SKM-1 treated with dmso at 0.1 percent for 144 hours (cell line): ENCODE data around the gene DST.

Source experiments
- DNase-seq: peaks from one replicate; lab custom pipeline; 2025; ENCODE audit not compliant: unreplicated experiment; lab: John Stamatoyannopoulos, UW

Gene DST

DNA sequence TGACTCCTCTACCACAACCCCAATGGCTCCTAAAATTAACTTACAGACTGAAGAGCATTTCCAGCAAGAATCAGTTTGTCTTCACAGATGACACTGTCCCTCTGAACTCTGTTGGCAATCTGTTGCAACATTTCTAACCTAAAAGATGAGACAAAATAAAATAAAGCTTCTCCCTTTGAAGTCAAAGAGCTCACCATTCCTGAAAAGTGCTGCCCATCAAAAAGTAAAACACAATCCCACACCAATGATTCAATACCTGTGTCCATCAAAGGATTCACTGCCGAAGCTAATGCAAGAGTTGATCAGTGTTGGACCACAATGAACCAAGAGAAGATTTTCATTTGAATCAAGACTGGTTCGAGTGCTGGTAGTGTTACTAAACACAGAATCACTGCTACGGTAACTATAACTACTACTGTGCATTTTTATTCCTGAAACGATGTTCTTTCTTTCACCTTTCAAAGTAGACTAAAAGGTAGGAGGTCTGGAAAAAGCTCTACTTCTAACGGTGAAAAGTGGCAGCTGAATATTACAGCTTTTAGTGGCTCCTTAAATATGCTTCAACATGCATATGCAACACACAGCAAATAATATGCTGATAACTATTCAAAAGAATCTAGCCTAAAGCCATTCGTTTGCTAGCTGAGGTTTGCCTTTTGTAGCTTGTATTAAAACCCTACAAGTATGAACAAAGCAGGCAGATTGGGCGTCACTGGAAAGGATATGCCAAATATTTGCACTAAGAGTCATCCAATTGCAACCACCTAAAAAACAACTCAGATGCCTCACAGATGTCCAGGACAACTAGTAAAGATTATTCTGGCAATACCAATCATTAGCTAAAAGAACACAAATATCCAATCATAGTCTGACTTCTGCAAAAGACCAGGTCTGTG is at the start of gene DST:
TSS of gene DST (minus strand) at position 524 of the 896 bp plus-strand sequence.
- DNase-seq = no peak

DNA sequence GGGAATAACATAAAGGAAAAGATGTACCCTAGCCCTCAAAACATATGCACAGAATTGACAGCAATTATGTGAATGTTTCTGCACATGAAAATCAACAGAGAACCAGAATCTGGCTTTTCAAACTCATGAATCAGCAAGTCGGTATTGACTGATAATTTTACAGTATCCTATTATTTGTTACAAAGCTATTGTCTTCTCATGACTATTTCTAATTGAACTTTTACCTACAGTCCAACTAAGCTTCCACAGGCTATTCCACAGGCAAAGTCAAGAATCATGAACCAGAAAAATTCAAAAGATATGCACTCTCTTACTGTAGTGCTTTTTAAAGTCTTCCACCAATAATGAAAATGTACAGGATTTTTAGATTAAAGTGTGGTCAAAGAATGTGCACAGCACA is 49.1 kb upstream of the DST start:
- no peak for DNase-seq

DNA sequence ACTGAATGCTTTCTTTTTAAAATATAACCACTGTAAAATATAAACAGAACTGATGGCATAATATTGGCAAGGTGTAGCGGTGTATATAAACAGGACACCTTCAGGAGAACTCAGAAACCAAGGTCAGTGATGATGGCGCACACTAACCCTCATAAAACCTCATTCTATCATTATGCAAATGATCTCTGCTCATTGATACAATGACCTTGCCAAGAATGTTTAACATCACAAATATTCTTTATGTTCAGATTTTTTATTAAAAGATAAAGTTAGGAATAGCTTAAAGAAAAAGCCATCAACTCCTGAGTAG is 48.6 kb upstream of the DST start:
- DNase-seq = no peak

DNA sequence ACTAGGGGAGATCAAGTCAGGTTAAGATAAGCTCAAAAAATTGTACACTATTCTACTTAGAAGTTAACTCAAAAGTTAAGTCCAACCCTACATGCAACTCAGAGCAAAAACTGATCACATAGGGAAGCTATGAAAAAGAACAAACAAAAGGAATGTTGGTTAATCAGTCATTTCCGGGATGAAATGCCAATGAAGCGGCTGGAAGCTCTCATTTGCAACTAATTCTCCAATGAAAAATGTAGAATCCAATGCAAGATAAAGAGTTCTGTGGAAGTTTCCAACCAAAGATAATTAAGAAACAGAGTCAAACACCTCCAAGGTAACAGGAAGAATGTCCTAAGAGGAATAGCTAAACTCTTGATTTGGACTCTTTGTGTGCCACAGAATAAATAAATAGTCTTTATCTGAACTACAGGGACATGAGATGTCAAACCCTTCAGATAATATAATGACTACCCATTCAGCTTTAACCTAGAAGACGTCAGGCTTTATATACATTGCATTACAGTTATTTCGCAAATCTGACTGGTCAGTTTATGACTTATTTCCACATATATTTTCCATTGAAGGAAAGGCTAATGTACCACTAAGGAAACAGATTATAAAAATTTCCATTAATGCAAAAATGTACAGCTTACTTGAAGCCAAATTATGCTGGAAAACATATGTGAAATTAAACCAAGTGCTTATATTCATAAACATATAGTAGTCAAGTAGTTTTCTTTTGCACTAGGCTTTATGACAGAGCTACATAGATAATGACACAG is 48.0 kb upstream of the DST start:
- no peak for DNase-seq

DNA sequence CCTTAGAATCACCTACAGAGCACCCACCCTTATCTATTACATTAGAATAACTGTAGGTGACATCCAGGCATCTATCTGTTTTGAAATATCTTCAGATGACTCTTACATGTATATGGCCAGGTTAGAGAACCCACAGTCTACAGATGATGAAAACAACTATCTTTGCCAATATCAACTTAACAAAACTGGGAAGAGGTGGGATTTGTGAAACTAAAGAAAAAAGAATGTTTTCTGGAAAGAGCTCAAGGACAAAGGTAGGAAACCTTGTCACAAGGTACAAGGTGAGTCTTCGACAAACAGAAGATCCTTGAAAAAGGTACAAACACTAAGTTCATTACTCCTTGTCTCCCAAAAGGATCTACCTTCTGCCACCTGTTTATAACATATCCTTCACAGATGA is 47.0 kb upstream of the DST start:
- DNase-seq = no peak

DNA sequence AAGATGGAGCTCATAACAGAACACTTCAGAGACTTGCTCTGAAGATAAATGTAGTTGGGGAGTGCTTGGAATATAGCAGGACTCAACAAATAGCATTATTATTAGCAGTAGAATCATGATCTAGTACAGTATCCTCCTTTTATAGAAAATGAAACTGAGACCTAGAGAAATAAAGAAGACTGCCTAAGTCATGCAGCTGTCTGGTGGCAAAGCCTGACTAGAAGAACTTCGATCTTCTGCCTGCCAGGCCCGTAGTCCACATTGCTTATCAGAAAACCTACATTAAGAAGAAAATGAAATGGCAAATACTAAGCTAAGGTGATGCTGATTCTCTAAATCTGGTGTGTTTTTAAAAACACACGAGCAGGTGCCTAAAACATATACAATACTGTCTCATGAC is 46.4 kb upstream of the DST start:
- DNase-seq = no peak

DNA sequence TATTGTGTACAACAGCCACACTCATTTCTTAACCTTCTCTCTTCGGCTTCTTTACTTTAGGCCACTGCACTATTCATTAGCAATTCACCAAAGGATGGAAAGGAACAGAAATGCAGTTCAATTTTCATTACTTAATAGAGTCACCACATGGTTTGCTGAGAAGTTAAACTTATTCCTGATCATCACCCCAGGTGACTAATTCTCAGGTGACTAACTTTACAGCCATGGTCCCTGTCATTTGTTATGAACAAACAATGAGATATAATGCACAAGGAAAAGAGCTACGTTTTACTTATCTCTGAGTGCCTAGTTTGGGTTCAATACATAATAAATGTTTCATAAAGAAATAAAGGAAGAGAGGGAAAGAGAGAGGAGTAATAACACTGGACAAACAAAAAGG is 45.8 kb upstream of the DST start:
- DNase-seq = no peak

DNA sequence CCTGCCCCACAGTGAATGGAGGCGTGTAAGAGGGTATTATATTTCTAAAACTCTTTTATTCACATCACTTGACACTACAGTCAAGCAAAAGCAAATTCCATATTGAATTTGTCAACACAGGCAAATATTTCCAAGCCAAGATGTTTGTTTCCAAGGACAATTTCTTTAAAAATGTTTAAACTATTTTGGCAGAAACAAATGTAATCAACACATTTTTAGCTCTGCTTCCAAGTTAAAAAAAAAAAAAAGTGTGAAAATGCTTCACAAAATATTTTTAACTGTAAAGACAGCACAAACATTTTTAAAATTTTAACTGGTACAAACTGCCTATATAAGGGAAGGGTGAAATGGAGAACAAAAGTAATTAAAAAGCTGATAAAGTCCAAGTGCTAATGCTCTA is 44.9 kb upstream of the DST start:
- DNase-seq = no peak

DNA sequence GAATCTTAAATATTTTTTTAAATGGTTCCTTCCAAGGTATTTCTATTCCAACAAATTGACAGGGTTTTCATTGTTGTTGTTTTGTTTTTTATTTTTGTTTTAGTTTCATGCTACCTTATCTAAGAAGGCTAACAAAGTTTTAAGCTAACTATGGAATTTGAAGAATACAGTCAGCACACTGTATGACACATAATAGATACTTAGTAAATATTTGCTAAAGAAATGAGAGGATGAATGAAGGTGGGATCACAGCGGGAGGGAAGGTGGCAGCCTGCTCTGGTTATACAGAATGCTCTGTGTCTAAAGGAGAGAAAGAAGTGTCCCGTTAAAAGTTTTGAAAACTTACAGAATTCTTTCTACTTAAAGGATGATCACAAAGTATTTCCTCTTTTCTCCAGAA is 43.7 kb upstream of the DST start:
- DNase-seq = no peak

DNA sequence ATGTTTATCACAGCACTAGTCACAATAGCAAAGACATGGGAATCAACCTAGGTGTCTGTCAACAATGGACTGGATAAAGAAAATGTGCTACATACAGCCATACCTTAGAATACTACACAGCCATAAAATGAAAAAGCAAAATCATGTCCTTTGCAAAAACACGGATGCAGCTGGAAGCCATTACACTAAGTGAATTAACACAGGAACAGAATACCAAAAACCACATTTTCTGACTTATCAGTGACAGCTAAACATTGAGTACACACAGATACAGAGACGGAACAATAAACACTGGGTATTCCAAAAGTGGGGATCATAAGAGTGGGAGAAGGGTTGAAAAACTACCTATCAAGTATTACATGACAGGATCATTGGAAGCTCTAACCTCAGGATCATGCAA is 43.3 kb upstream of the DST start:
- no peak for DNase-seq

DNA sequence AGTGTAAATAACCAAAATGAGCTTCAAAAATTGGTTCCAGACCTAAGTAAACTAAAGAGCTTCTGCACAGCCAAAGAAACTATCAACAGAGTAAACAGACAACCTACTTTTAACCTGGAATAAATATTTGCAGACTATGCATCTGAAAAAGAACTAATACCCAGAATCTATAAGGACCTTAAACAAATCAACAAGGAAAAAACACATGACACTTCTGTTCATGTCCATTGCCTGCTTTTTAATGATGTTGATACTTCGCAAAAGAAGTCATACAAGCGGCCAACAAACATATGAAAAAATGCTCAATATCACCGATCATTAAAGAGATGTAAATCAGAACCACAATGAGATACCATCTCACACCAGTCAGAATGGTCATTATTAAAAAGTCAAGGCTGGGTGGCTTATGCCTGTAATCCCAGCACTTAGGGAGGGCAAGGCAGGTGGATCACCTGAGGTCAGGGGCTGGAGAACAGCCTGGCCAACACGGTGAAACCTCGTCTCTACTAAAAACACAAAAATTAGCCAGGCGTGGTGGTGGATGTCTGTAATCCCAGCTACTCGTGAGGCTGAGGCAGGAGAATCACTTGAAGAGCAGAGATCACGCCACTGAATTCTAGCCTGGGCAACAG is 42.5 kb upstream of the DST start:
- DNase-seq = no peak

DNA sequence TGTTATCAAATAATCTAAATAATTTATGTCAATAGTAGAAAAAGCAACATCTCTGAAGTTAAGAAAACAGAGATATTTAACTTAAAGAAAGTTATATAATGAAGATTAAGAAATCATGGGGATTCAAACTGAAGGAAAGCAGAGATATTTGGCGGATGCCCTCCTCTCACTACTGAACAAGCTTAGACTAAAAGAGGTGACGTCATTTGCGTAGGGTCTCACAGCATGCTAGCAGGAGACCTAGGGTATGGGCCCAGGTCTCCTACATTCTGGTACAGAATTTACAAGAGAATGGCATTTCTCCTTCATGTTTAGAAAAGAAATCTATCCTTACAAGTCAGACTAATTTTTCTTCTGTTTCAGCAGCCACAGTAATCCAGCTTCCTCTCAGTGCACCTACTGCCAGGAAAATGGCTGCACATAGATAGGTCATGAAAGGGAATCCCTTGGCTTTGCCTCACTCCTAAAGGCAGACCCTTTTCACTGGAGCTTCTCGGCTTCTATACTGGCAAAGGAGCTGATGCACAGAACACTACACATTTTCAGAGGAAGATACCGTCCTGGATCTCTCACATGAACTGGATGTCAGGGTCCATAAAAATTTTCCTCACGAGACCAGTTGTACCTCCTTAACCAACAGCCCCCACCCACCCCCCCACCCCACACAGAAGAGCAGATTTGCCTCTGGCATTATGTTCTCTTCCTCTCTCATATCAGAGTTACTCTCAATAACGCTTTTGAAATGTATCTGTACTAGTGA is 41.8 kb upstream of the DST start:
- no peak for DNase-seq

DNA sequence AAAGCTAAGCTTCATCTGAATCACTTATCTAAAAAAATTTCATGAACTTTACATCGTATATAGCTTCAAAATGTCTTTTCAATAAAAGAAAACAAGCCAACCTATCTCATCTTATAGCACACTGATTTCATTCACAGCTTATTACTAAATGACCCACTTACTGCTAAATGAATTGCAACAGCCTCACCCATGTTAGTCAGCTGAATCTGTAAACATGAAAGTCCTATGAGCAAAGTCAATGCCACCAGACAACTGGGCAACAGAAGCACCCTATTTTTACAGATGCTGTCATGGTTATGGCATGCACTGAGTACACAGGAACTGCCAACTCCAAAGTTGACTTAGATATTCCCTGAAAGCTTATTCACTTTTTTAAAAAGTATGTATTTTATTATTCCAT is 41.2 kb upstream of the DST start:
- DNase-seq = no peak

DNA sequence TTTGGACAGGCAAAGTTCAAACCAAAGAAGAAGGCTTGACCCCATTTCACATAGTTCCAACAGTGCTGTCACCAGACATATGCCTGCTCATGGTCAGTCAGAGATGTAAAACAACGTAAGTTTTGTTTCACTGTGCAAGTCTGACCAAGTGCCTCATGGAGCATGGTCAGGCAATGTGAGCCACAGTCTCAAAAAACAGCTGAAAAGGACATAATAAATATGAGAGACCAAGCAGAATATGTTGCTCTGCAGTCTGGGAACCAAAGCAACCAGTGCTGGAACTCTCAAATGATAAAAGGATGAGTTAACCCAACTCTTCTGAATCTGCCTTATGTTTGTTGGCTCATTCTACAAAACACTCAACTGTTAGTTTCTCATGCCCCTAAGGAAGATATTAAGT is 39.9 kb upstream of the DST start:
- DNase-seq = no peak

DNA sequence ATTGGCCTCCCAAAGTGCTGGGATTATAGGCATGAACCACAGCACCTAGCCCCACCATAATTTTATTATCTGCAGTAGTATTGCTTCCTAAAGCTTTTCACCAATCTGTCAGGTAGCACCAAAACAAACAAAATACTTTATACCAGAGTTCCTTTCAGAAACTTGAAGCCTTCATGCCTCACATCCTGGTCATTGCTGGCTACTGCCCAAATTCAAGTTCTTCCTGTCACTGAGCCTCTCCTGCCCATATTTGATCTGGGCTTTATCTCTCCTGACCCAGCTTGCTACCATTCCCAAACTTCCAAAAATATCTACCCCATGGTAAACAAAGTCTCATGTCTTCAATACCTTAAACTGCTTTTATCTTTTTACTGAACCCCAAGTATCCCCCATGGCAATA is 34.9 kb upstream of the DST start:
- no peak for DNase-seq

DNA sequence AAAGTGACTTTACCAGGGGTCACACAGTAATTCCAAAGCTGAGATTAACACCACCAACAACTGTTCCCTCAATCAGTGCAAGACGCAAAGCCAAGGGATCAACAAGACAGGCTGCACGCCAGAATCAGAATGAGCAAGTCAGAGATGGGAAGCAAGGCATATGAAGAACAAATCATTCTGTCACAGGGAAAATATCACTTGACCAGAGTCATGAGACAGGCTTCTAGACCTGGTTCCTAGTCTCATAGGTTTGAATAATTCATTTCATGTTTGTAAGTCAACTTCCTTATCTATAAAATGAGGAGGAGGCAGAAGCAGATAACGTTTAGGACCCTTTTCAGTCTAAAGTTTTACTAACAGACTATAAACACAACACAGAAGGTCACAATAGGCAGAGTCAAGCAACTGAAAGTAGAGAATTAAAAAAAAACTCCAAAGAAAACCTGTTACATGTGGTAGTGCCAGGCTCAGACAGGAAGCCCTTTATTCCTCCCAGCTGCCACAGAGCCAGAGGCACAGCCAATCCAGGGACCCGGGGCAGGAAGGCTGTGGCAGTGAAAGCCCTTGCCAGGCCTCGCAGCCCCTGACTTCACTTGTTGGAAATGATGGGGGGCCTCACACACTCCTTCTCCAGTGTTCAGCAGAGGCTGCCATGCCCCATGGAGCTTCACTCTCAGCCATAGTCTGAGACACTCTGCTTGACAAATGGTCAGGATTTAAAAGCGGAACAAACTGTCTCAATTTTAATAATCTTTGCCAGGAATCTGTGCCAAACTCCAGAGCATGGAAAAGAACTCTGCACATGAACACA is 29.2 kb upstream of the DST start:
- no peak for DNase-seq

DNA sequence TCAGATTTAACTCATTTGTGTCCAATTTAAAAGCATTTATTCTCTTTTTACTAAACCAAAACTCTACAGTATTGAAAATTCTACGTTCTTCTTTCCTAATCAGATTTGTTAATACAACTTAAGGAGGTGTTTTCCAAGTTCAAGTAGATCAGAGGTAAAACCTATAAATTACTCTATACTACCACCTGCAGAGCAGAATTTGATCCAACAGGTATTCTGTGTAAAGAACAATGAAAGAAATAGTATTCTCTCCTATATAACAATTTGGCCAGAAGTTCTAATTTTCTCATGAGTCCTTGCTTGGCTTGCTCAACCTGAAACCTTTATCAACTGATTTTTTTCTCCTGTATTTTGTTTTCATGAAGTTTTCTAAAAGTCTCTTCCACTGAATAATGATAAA is 28.5 kb upstream of the DST start:
- no peak for DNase-seq

DNA sequence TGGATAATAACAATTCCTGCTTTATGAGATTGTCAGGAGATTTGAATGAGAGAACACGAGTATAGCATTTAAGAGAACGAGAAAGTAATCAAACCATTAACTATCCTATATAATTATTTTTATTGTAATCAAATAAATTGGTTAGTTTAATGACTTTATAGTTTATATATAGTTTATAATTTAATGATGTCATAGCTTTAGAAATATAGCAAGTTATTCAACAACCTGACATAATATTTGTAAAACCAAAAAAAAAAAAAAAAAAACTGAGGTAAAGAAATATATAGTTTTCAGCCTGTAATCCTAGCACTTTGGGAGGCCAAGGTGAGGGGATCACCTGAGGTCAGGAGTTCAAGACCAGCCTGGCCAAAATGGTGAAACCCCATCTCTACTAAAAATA is 26.4 kb upstream of the DST start:
- DNase-seq = no peak

DNA sequence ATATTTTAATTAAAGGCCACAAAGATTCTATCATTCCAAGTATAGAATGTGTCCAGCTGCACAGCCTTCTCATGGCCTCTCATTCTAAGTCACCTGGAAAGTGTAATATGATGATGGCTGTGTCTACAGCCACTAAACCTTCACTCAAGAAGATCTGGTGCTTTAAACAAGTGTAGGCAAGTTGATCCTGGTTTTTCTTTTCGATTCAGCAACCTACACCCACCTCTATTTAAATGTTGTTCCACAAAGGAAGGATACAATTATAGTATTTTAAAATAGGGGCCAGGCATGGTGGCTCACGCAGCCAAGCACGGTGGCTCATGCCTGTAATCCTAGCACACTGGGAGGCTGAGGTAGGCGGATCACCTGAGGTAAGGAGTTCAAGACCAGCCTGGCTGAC is 25.5 kb upstream of the DST start:
- no peak for DNase-seq

DNA sequence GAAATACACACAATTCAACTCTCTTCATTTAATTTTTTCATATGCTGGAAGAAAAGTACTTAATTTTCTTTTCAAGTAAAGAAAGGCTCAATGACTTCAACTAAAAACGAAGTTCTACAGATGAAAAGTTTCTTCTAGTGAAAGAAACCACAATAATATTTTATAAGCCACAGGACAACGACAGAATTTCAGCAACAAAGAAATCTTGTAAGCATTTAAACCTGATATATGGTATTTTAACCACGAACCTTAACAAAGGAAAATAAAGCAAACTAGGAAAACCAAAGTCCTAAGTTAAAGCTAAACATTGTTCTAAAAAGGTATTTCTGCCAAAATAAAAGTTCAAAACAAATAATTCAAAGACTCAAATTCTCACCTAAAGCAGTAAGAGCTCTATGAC is 24.6 kb upstream of the DST start:
- DNase-seq = no peak

DNA sequence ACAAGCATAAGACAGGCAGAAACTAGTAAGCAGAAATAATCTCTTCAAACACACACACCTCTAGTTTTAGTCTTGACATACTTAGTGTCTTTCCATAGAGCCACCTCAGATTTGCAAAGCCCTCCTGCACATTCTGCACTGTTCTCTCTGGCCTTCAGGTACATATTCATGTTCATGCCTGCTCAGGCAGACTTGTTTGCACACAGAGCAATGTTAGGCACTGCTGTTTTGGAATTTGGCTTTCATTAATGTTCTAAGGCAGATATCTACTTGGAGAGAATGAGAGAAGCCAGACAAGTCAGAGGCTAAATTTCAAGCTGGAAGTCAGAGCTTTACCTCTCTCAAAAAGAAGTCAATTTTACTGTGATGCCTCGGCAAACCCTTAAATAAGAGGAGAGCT is 21.3 kb upstream of the DST start:
- no peak for DNase-seq
